GM15510 (cell line): ENCODE data around the gene ZNF576.

Experiments
- POLR2A ChIP-seq: IDR thresholded peaks from 3 replicates; pipeline ENCODE4 v1.6.1; 2011; ENCODE audit warnings: borderline replicate concordance; ENCODE audit not compliant: insufficient read length; ENCODE audit errors: extremely low read depth

The ZNF576 gene

DNA sequence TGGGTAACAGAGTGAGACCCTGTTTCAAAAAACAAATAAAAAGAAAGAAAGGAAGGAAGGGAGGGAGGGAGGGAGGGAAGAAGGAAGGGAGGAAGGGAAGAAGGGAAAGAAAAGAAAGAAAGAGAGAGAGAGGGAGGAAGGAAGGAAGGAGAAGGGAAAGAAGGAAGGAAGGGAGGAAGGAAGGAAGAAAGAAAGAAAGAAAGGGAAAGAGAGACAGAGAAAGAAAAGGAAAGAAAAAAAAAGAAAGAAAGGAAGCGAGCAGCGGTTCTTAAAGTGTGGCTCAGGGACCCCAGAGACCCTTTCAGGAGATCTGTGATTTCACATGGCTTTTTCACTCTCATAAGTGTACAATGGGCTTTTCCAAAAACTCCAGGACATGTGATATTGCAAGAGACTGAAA is 53.1 kb downstream of the ZNF576 start:
- TF ChIP-seq POLR2A: no peak
